Right lobe of liver (tissue), 4 donors: ENCODE results near the gene GABRB3.

ENCODE experiments used
- POLR2A ChIP-seq: fragments of 450-650 bp; IDR thresholded peaks from one replicate; pipeline ENCODE4 v1.6.1; 2017; ENCODE audit warnings: antibody characterized with exemption, mild to moderate bottlenecking
- TF ChIP-seq, protein P1 (sequence below), 4 donors: fragments of 200-600 bp in 3 of 4; fragments of 450-650 bp in 1 of 4; IDR thresholded peaks; one replicate each; pipeline versions ENCODE4 v1.5.1 to v1.8.0; 2016 to 2022; ENCODE audit warnings: antibody characterized with exemption in 4 of 4, mild to moderate bottlenecking in 2 of 4
- donor health status: DM: no; HTN: no; CAD: no.
- donor health status: DM: no; HTN: no; CAD: no.
- donor health status: DM: no; HTN: yes; CAD: no.

DNA sequence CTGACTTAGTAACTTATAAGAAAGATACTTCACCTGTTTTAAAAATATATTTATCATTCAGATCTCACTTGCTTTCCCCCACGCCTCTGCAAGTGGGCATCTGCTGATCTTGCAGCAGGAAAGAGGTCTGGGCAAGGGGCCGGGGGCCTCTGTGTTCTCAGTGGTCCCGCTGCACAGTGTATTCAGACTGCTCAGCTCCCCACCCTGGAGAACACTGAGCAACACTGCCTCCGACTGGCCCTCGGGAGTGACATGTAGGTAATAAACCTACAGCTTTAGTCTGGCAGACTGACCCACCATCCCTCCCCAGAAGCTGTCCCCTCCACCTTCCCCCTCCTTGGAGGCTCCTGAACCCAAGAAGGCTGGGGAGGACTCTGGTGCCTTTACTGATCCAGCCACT lies 43.8 kb downstream of the GABRB3 start:
- TF ChIP-seq, protein P1, sequence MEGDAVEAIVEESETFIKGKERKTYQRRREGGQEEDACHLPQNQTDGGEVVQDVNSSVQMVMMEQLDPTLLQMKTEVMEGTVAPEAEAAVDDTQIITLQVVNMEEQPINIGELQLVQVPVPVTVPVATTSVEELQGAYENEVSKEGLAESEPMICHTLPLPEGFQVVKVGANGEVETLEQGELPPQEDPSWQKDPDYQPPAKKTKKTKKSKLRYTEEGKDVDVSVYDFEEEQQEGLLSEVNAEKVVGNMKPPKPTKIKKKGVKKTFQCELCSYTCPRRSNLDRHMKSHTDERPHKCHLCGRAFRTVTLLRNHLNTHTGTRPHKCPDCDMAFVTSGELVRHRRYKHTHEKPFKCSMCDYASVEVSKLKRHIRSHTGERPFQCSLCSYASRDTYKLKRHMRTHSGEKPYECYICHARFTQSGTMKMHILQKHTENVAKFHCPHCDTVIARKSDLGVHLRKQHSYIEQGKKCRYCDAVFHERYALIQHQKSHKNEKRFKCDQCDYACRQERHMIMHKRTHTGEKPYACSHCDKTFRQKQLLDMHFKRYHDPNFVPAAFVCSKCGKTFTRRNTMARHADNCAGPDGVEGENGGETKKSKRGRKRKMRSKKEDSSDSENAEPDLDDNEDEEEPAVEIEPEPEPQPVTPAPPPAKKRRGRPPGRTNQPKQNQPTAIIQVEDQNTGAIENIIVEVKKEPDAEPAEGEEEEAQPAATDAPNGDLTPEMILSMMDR (IDR thresholded peaks at IDR 0.05) = no peak
- no peak for TF ChIP-seq POLR2A
